ENCODE measurements around the gene HEATR3.

The HEATR3 gene

DNA sequence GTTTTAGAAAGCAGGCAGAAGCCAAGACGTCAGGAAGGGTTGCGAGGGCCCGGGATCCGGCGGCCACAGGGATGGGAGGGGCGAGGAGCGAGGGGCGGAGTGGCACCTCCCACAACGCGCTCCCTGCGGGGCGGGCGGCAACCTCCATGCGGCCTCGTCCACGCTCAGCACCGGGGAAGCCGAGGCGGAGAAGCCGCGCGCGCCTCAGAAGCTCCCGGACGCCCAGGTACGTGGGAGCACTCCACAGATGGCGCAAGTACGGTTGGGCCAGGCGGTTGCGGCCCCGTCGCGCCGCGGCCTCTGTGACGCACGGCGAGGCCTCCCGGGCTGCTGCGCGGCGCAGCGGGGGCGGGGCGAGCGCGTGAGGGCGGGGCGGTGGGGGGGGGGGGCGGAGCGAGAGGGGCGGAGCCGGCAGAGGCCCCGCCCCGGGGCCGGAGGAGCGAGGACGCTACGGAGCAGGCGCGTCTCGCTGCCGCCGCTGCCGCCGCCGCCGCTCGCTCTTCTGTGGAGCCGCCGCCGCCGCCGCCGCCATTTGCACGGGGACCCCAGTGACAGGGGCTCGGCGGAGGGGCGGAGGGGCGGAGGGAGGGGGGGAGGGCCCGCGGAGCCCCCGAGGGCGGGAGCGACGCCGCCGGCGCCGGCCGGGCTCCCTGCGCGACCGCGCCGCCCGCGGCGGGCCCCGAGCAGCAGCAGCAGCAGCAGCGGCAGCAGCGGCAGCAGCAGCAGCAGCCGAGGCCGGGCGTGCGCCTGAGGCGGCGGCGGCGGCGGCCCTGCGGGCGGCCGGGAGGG is 87.2 kb downstream of the HEATR3 start, which contains the start of gene TENT4B:
TENT4B (plus strand) TSS at position 500 of the 789 bp plus-strand sequence. CDS start 316 bp downstream, outside the sequence.
- DNase-seq (ENCODE audit: low spot score): peak; percentile 58

DNA sequence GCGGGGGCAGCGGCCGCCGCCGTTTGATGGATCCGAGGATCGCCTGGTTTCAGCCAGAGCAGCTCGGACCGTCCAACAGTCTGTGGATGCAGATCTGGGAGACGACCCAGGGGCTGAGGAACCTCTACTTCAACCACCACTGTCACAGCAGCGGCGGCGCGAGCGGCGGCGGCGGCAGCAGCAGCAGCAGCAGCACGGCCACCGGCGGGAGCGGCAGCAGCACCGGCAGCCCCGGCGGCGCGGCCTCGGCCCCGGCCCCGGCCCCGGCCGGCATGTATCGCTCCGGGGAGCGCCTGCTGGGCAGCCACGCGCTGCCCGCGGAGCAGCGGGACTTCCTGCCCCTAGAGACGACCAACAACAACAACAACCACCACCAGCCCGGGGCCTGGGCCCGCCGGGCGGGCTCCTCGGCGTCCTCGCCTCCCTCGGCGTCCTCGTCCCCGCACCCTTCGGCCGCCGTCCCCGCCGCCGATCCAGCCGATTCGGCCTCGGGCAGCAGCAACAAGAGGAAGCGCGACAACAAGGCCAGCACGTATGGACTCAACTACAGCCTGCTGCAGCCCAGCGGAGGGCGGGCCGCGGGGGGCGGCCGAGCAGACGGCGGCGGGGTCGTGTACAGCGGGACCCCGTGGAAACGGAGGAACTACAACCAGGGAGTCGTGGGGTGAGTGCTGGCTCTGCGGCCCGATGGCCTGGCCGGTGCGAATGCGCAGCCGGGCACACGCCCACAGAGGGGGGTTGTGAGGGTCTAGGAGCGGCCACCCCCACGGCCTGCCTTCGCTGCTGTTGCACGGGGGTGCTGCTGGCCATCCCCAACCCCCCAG is 88.0 kb downstream of the HEATR3 start:
- DNase-seq (ENCODE audit: low spot score): peak; percentile 29

DNA sequence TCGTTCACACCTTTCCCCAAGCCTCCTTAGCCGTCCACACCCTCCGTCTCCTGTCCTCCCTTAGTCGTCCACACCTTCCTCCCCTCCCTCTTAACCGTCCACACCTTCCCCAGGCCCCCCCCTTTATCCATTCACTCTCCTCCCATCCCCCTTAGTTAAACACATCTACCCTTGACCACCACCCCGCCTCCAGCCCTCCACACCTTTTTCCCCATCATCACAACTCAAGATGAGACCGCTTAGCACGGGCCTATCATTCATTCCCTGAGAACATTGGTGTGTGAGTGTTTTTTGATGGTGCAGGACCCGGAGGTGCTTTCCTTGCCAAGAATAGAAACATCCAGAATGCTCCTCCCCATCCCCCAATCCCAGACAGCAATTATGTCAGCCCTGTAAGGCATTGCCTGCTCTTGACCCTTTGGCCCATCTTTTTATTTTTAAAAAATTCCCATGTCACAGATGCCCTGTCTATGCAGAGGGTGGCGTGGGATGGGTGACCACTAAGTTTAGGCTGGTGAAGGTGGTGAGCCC is 88.7 kb downstream of the HEATR3 start:
- no peak for DNase-seq (ENCODE audit: low spot score)

- DNase-seq (ENCODE audit: low spot score): no peak
Measured at GRCh38 chr16:50155925-50156324, 90.2 kb downstream of the HEATR3 start.
